Stimulated activated CD8-positive, alpha-beta memory T cell treated with anti-CD3 and anti-CD28 coated beads, Interleukin-4, amount 100 ng/mL, for 48 hours (primary cell): ENCODE measurements around the gene KCNB1.

Experiments used
- DNase-seq: peaks from one replicate; pipeline ENCODE4 v3.0.0-alpha.2; 2020

Gene KCNB1

GRCh38 chr20:49405696-49406095 is 76.8 kb downstream of the KCNB1 start:
- no peak for DNase-seq

- no peak for DNase-seq
These were observed 77.3 kb downstream of the KCNB1 start for GRCh38 chr20:49405062-49405683.

- no peak for DNase-seq
These were observed 78.0 kb downstream of the KCNB1 start for GRCh38 chr20:49404461-49404860.

- no peak for DNase-seq
These were observed 78.6 kb downstream of the KCNB1 start for GRCh38 chr20:49403911-49404310.

- no peak for DNase-seq
These were observed 79.5 kb downstream of the KCNB1 start for GRCh38 chr20:49403012-49403411.

- DNase-seq = no peak
These were observed 81.6 kb downstream of the KCNB1 start for GRCh38 chr20:49400904-49401303.

GRCh38 chr20:49400410-49400809 is 82.1 kb downstream of the KCNB1 start:
- no peak for DNase-seq

GRCh38 chr20:49399329-49399728 is 83.1 kb downstream of the KCNB1 start:
- DNase-seq = no peak

- no peak for DNase-seq
These were observed 83.9 kb downstream of the KCNB1 start for GRCh38 chr20:49398401-49399144.

GRCh38 chr20:49397525-49397924 is 84.9 kb downstream of the KCNB1 start:
- DNase-seq = no peak

GRCh38 chr20:49396230-49396629 is 86.2 kb downstream of the KCNB1 start:
- no peak for DNase-seq

- no peak for DNase-seq
These were observed 86.8 kb downstream of the KCNB1 start for GRCh38 chr20:49395659-49396058.

GRCh38 chr20:49395183-49395582 is 87.3 kb downstream of the KCNB1 start:
- no peak for DNase-seq

GRCh38 chr20:49394757-49395156 is 87.7 kb downstream of the KCNB1 start:
- no peak for DNase-seq

GRCh38 chr20:49394264-49394663 is 88.2 kb downstream of the KCNB1 start:
- no peak for DNase-seq

- DNase-seq = no peak
These were observed 88.7 kb downstream of the KCNB1 start for GRCh38 chr20:49393803-49394202.

- no peak for DNase-seq
These were observed 89.7 kb downstream of the KCNB1 start for GRCh38 chr20:49392745-49393144.

GRCh38 chr20:49391404-49392245 is 90.8 kb downstream of the KCNB1 start:
- no peak for DNase-seq

GRCh38 chr20:49389854-49390253 is 92.6 kb downstream of the KCNB1 start:
- no peak for DNase-seq

- DNase-seq = no peak
These were observed 93.7 kb downstream of the KCNB1 start for GRCh38 chr20:49388744-49389143.

GRCh38 chr20:49387581-49387939 is 94.9 kb downstream of the KCNB1 start:
- DNase-seq = no peak

- DNase-seq = no peak
These were observed 95.5 kb downstream of the KCNB1 start for GRCh38 chr20:49386848-49387580.

- no peak for DNase-seq
These were observed 97.0 kb downstream of the KCNB1 start for GRCh38 chr20:49385465-49385864.
